HCT116 (cell line): Measurements from ENCODE around the gene TJAP1. TPM values are rescaled to one million over a fixed set of nuclear protein-coding genes. Genes with fewer than 3 reads are reported as not detected.

ENCODE experiments used
- ATAC-seq: fragments of 200-7000 bp; cut with Tn5 transposase; 2 replicates; pipeline ENCODE4 v1.9.1; 2020; ENCODE audit warnings: mild to moderate bottlenecking, moderate library complexity
- BruUV-seq: library from RNA; stranded (reverse); fragments of 400-500 nt; replicated peaks from 2 replicates; lab custom pipeline; 2021; lab: Mats Ljungman, UMichigan
- CTCF ChIA-PET: fragments of 300-600 bp; sonication (Branson Sonifier 250); formaldehyde crosslinking; loops from one replicate; lab custom pipeline; 2021; ENCODE audit warnings: antibody characterized with exemption; lab: Charles Lee
- POLR2A ChIA-PET: fragments of 300-600, 350-600 bp; sonication (Branson Sonifier 250); formaldehyde crosslinking; loops from one replicate; lab custom pipeline; 2021; ENCODE audit warnings: antibody characterized with exemption; lab: Charles Lee
- RAD21 ChIA-PET, 2 experiments: fragments of 300-600 bp; sonication (Branson Sonifier 250); formaldehyde crosslinking; loops; one replicate each; lab custom pipeline; 2023; ENCODE audit warnings: low total read pairs in 2 of 2; ENCODE audit not compliant: uncharacterized antibody in 2 of 2, unreplicated experiment in 2 of 2, low non-redundant PET in 1 of 2; lab: Charles Lee
- DNase-seq: peaks from one replicate; pipeline ENCODE4 v3.0.0-alpha.2; 2010; ENCODE audit warnings: low read depth, low spot score
- H2AFZ ChIP-seq: fragments of 200-600 bp; shearing (Covaris generic), sonication (generic); 2 replicates; pipeline ENCODE4 v1.6.1; 2017; ENCODE audit warnings: low read depth, mixed run types, mixed read lengths, antibody characterized with exemption, low read length; ENCODE audit not compliant: poor library complexity, severe bottlenecking
- H3K27ac ChIP-seq: 2 replicates; pipeline ENCODE4 v1.5.1; 2012; ENCODE audit warnings: low read depth, low read length
- H3K27me3 ChIP-seq: fragments of 200-600 bp; sonication (generic); 2 replicates; pipeline ENCODE4 v1.6.1; 2016; ENCODE audit warnings: mixed run types, low read length, mixed read lengths; ENCODE audit not compliant: insufficient read depth
- H3K36me3 ChIP-seq, 2 experiments: fragments of 200-500 bp in 1 of 2; fragments of 200-600 bp in 1 of 2; sonication (Bioruptor generic) in 1 of 2; sonication (generic) in 1 of 2; 2 replicates each; pipeline versions ENCODE4 v1.5.1 to v1.6.1; 2014 to 2016; ENCODE audit warnings: low read length in 2 of 2, inconsistent platforms in 1 of 2, mixed read lengths in 1 of 2, mixed run types in 1 of 2; ENCODE audit not compliant: insufficient read depth in 2 of 2, control insufficient read depth in 1 of 2
- H3K4me1 ChIP-seq, 2 experiments: fragments of 200-600 bp in 1 of 2; sonication (generic) in 1 of 2; 2 replicates each; pipeline versions ENCODE4 v1.5.1 to v1.6.1; 2012 to 2017; ENCODE audit warnings: low read length in 2 of 2, inconsistent platforms in 1 of 2, mild to moderate bottlenecking in 1 of 2, mixed read lengths in 1 of 2, mixed run types in 1 of 2, moderate library complexity in 1 of 2; ENCODE audit not compliant: insufficient read depth in 2 of 2, control insufficient read depth in 1 of 2
- H3K4me2 ChIP-seq: fragments of 200-600 bp; sonication (generic); 2 replicates; pipeline ENCODE4 v1.6.1; 2017; ENCODE audit warnings: mixed run types, low read length, mixed read lengths
- H3K4me3 ChIP-seq, 2 experiments: fragments of 200-600 bp in 1 of 2; sonication (generic) in 1 of 2; replicated peaks in 1 of 2; 2 replicates each; pipeline ENCODE4 v1.5.1; 2011 to 2016; ENCODE audit warnings: low read length in 2 of 2, control low read depth in 1 of 2, low read depth in 1 of 2, mild to moderate bottlenecking in 1 of 2, mixed read lengths in 1 of 2, mixed run types in 1 of 2
- H3K79me2 ChIP-seq: fragments of 200-600 bp; sonication (generic); 2 replicates; pipeline ENCODE4 v1.6.1; 2017; ENCODE audit warnings: mild to moderate bottlenecking, mixed run types, low read length, moderate library complexity, mixed read lengths; ENCODE audit not compliant: insufficient read depth
- H3K9ac ChIP-seq: fragments of 200-600 bp; sonication (generic); 2 replicates; pipeline ENCODE4 v1.6.1; 2016; ENCODE audit warnings: low read length, mixed read lengths
- H3K9me2 ChIP-seq: fragments of 200-600 bp; sonication (generic), shearing (Covaris generic); 2 replicates; pipeline ENCODE4 v1.6.1; 2017; ENCODE audit warnings: mixed run types, mild to moderate bottlenecking, moderate library complexity; ENCODE audit not compliant: insufficient read depth
- H3K9me3 ChIP-seq, 2 experiments: fragments of 200-500 bp in 1 of 2; fragments of 200-600 bp in 1 of 2; sonication (Bioruptor generic) in 1 of 2; sonication (generic) in 1 of 2; 2 replicates each; pipeline ENCODE4 v1.6.1; 2014 to 2017; ENCODE audit warnings: low read length in 2 of 2, mixed read lengths in 2 of 2, inconsistent platforms in 1 of 2, low read depth in 1 of 2, mild to moderate bottlenecking in 1 of 2, mixed run types in 1 of 2, moderate library complexity in 1 of 2; ENCODE audit not compliant: control insufficient read depth in 1 of 2, insufficient read depth in 1 of 2
- H4K20me1 ChIP-seq: fragments of 200-600 bp; sonication (generic), shearing (Covaris generic); 2 replicates; pipeline ENCODE4 v1.6.1; 2017; ENCODE audit warnings: mixed run types, mild to moderate bottlenecking, moderate library complexity; ENCODE audit not compliant: insufficient read depth
- CEBPB ChIP-seq: IDR thresholded peaks from 2 replicates; pipeline ENCODE4 v1.6.1; 2012; ENCODE audit warnings: low read depth
- CTCF ChIP-seq, 3 experiments: fragments of 200-600 bp in 1 of 3; sonication (generic) in 1 of 3; IDR thresholded peaks in 2 of 3; conservative IDR thresholded peaks in 1 of 3; 2 replicates each; pipeline ENCODE4 v1.5.1; 2012 to 2017; ENCODE audit warnings: low read depth in 2 of 3, low read length in 2 of 3, antibody characterized with exemption in 1 of 3, borderline replicate concordance in 1 of 3, control low read depth in 1 of 3, mild to moderate bottlenecking in 1 of 3, mixed read lengths in 1 of 3, mixed run types in 1 of 3, moderate library complexity in 1 of 3; ENCODE audit not compliant: insufficient read depth in 1 of 3
- EGR1 ChIP-seq: IDR thresholded peaks from 2 replicates; pipeline ENCODE4 v1.6.1; 2012; ENCODE audit warnings: low read depth
- ELF1 ChIP-seq: IDR thresholded peaks from 2 replicates; pipeline ENCODE4 v1.6.1; 2012; ENCODE audit warnings: low read depth, borderline replicate concordance
- EZH2 ChIP-seq: fragments of 200-600 bp; sonication (generic); IDR thresholded peaks from 2 replicates; pipeline ENCODE4 v1.6.1; 2017; ENCODE audit warnings: antibody characterized with exemption, mixed run types
- MAX ChIP-seq: IDR thresholded peaks from 2 replicates; pipeline ENCODE4 v1.6.1; 2012
- POLR2A ChIP-seq: IDR thresholded peaks from 2 replicates; pipeline ENCODE4 v1.7.0; 2011; ENCODE audit warnings: borderline replicate concordance; ENCODE audit not compliant: insufficient read depth, insufficient read length; ENCODE audit errors: extremely low read depth
- SIN3A ChIP-seq: IDR thresholded peaks from 2 replicates; pipeline ENCODE4 v1.6.1; 2012; ENCODE audit warnings: low read depth
- SP1 ChIP-seq: IDR thresholded peaks from 2 replicates; pipeline ENCODE4 v1.6.1; 2012; ENCODE audit warnings: low read depth
- SRF ChIP-seq: IDR thresholded peaks from 2 replicates; pipeline ENCODE4 v1.6.1; 2012; ENCODE audit warnings: low read depth
- YY1 ChIP-seq: IDR thresholded peaks from 2 replicates; pipeline ENCODE4 v1.6.1; 2011; ENCODE audit warnings: low read length, low read depth, moderate library complexity, mild to moderate bottlenecking; ENCODE audit not compliant: insufficient replicate concordance; ENCODE audit errors: extremely low read depth
- ZNF274 ChIP-seq: fragments of 200-500 bp; sonication (Bioruptor generic); IDR thresholded peaks from 2 replicates; pipeline ENCODE4 v1.6.1; 2014; ENCODE audit warnings: mild to moderate bottlenecking, low read depth, low read length, inconsistent platforms
- intact Hi-C: fragments of 100-400 bp; cut with micrococcal nuclease; formaldehyde crosslinking; loops from 2 replicates; pipeline ENCODE4 v1.10.0; 2022
- total RNA-seq: library from RNA; stranded (reverse); gene quantifications from one replicate; pipeline ENCODE4 v1.2.1, GENCODE V29; 2021; ENCODE audit not compliant: unreplicated experiment

TJAP1 gene
- total RNA-seq, 1 experiment from 2014 or later = 45.2 TPM

- no peak for DNase-seq
- no peak for ATAC-seq
- H2AFZ ChIP-seq = no peak overlapping the region
- H3K9me3 ChIP-seq = no peaks in the 10 kb centered on the region
- H4K20me1 ChIP-seq = no peaks in the 10 kb centered on the region
- RAD21 ChIA-PET = no interaction called here
- peaks cover 5 to 17% of the 10 kb centered on the region in 2 experiments; a peak in 3 of 4 replicates for H3K4me1 ChIP-seq
- H3K27me3 ChIP-seq = no peaks in the 10 kb centered on the region
- no peak overlapping the region for H3K9ac ChIP-seq
- no peak overlapping the region for H3K27ac ChIP-seq
- H3K4me2 ChIP-seq = no peak overlapping the region
- intact Hi-C loops = no loop called here
- no peaks in the 10 kb centered on the region for H3K79me2 ChIP-seq
- POLR2A ChIA-PET = no interaction called here
- BruUV-seq = no TSS peak
- no peaks in the 10 kb centered on the region for H3K9me2 ChIP-seq
- TF ChIP-seq CTCF (IDR thresholded peaks at IDR 0.05 in 2 of 3, conservative IDR thresholded peaks at IDR 0.05 in 1 of 3; ENCODE audit: borderline replicate concordance in 1 of 3, insufficient read depth in 1 of 3, low read depth in 2 of 3, low read length in 2 of 3) (no peak), EZH2 (no peak), SIN3A (no peak), CEBPB (no peak), SP1 (no peak), YY1 (no peak), SRF (no peak), ELF1 (no peak), MAX (no peak), POLR2A (no peak), EGR1 (no peak), ZNF274 (no peak)
- CTCF ChIA-PET = no interaction called here
- peaks cover 0 to 3% of the 10 kb centered on the region in 2 experiments; a peak in 3 of 4 replicates for H3K36me3 ChIP-seq
- H3K4me3 ChIP-seq = no peak overlapping the region
Observed at GRCh38 chr6:43451348-43451747, 26.0 kb upstream of the TJAP1 start.
